Left cardiac atrium (tissue), 4 donors: Measurements from ENCODE around the gene MEGF8. TPM values are rescaled to one million over a fixed set of nuclear protein-coding genes. Genes with fewer than 3 reads are reported as not detected.
A peak's percentile ranks its signal among the peaks of the same experiment; 100 is the strongest.

Experiments used
- ATAC-seq, 2 donors: fragments of 200-7000 bp; cut with Tn5 transposase; one replicate each; pipeline ENCODE4 v1.9.1; 2020; ENCODE audit warnings: mild to moderate bottlenecking in 2 of 2, moderate library complexity in 2 of 2
- DNase-seq: peaks from one replicate; pipeline ENCODE4 v3.0.0-alpha.2; 2020
- intact Hi-C, 2 donors: fragments of 100-400 bp; cut with DNase I; formaldehyde crosslinking; loops; one replicate each; pipeline versions ENCODE4 v1.14.1 to v1.15.1; 2022 to 2023
- long read RNA-seq: library from polyadenylated mRNA; unstranded; transcript quantifications from one replicate; pipeline ENCODE4 v2.0.0, GENCODE V29; 2021
- total RNA-seq, 2 donors: library from RNA; stranded (reverse); fragmentation: NEBNext Ultra II Directional; extraction: Animal tissue kit (Norgen Biotek cat#: 25700); gene quantifications; one replicate each; pipeline ENCODE4 v1.2.1, GENCODE V29; 2021
- donor health status: DM: no; HTN: yes; CAD: no.
- donor health status: DM: no; HTN: yes; CAD: no; lungs with severe emphysema.
- donor health status: DM: yes; HTN: yes; CAD: no.
- donor health status: Dilated cardiomyopathy.

The MEGF8 gene, protein sequence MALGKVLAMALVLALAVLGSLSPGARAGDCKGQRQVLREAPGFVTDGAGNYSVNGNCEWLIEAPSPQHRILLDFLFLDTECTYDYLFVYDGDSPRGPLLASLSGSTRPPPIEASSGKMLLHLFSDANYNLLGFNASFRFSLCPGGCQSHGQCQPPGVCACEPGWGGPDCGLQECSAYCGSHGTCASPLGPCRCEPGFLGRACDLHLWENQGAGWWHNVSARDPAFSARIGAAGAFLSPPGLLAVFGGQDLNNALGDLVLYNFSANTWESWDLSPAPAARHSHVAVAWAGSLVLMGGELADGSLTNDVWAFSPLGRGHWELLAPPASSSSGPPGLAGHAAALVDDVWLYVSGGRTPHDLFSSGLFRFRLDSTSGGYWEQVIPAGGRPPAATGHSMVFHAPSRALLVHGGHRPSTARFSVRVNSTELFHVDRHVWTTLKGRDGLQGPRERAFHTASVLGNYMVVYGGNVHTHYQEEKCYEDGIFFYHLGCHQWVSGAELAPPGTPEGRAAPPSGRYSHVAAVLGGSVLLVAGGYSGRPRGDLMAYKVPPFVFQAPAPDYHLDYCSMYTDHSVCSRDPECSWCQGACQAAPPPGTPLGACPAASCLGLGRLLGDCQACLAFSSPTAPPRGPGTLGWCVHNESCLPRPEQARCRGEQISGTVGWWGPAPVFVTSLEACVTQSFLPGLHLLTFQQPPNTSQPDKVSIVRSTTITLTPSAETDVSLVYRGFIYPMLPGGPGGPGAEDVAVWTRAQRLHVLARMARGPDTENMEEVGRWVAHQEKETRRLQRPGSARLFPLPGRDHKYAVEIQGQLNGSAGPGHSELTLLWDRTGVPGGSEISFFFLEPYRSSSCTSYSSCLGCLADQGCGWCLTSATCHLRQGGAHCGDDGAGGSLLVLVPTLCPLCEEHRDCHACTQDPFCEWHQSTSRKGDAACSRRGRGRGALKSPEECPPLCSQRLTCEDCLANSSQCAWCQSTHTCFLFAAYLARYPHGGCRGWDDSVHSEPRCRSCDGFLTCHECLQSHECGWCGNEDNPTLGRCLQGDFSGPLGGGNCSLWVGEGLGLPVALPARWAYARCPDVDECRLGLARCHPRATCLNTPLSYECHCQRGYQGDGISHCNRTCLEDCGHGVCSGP (N-terminal part only)
- 10 to 100 TPM; 28.2 to 29.5 TPM for total RNA-seq
- long read RNA-seq, partial matches to known transcripts, result 33 of 48 reads
- long read RNA-seq, other reads (novel, unspliced or antisense), result 14 of 48 reads

DNA sequence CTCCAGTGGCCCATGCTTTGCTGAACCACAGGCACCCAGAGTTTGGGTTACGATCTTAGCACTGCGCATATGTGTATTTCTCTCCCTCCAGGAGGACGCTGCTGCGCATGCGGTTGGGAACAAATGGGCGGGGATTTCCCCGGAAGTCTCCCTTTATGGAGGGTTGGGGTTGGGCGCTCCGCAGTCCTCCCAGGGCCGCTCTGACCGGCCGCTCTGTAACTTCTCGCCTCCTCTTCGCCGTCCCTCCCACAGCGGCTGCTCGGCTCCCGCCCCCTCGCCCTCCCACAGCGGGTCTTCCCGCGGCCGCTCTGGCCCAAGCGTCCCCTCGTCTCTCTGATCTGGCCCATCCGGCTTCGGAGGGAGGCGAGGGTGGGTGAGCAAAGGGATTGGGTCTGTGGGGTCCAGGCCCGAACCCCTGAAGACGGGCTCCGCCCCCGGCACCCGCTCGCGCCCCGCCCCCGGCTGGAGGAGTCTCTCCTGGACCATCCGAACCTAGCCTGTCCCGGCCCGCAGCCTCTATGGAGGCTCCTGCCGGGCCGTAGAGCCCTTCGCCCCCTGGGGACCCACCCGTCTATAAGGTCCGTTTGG, at the start of gene MEGF8:
Gene MEGF8 (plus strand): TSS at position 328 of the 588 bp plus-strand sequence. CDS start 609 bp downstream, outside the sequence.
- DNase-seq (peak; percentile 97), ATAC-seq (peak; percentile 98)
- intact Hi-C loops, result loop anchor here in 1 of 2 donors (5.0 kb wide), 1 partner anchor 72 kb away; no protein-coding TSS in a partner anchor

DNA sequence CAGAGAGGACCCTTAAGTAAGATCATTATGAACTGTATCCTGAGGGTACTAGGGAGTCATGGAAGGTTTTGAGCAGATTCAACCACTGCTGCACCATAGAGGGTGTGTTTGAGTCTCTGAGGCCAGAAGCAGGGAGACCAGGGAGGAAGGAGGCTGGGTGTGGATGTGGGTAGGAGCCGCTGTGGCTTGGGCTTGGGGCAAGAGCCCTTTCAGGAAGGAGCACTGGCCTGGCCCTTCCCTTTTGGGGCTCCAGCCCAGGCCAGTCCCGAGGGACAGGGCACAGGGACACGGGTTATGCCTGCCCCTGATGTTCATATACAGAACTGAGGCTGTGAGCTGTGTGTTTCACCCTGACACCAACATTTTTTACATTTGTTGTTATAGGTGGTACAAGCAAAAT, 49.2 kb upstream of the MEGF8 start:
- no peak for ATAC-seq
- intact Hi-C loops, result no loop called here
- no peak for DNase-seq

DNA sequence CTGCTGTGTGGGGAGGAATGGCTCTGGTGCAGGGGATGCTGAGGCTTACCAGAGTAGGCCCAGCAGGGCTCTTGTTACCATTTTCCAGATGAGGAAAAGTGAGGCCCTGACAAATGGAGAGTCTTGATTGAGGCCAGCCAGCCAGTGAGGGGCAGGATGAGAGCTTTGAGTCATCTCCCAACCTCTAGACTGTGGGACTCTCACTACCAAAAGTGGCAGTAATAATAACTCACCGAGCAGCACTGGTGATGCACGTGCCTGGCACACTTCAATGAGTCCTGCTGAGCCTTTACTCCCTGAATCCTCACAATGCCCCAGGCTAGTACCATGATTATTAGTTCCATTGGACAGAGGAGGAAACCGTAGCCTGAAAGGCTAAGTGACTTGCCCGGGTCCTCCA, 48.6 kb upstream of the MEGF8 start:
- intact Hi-C loops, result no loop called here
- DNase-seq, result no peak
- no peak for ATAC-seq

DNA sequence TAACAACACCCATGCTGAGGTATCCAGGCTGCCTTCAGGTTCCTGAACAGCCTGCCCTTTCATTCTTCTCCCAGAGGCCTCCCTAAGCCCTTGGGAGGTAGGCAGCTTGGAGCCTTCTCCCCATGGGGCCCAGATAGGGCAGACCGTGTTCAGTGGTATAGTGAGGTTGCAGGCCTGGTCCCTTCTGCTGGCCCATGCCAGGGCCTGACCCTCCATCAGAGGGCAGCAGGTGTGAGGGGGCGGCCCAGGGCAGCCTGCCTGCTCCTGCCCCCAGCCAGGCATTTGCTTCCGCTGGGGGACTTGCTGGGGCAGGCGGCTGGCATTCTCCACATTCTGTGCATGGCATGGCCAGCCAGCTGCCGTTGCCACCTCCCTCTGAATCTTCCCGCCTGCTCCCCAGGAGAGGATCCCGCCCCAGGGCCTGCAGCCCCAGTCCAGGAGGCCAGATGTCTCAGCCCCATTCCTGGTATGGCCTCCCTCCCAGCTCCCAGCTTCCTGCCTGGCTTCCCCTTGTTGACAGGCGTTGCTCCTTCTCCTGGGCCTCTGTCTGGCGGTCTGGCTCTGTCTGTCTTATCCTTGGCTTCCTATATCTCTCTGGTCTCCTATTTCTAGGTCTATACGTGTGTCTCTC, 47.5 kb upstream of the MEGF8 start:
- intact Hi-C loops, result loop anchor here in 1 of 2 donors (2.0 kb wide), 1 partner anchor 33 kb away; no protein-coding TSS in a partner anchor
- DNase-seq, result no peak

DNA sequence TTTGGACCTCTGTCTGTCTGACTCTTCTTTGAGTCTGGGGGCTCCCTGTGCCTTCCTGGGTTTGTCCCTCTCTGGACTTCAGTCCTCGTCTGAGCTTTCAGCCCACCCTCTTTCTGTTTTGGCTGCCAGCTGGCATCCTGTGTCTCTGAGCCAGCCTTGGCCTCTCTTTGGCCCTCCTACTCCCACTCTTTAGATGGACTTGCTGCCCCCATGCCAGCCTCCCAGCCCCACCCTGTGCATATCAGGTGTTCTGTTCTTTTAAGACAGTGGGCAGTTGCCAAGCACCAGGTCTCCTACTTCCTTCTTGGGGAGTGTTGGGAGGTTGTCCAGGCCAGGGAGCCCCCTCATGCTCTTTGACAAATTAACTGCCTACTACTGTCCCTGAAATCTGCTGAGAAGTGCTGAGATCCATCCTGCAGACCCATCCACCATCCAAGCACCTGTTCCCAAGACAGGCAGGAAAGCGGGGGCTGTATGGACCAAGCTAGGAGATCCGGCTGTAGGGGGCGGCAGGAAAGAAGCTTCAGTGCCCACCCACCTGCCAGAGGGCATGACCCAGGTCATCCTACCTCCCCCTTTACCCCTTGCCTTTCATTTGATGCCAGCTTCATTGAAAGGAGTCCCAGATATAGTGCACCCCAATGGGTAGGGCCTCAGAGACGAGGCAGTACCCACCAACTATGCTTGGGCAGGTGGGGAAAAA, 46.8 kb upstream of the MEGF8 start:
- intact Hi-C loops, result loop anchor here in 1 of 2 donors (2.0 kb wide), 1 partner anchor 34 kb away; no protein-coding TSS in a partner anchor
- ATAC-seq (no peak), DNase-seq (no peak)

More for the DNA sequence above, 47.5 kb upstream of the MEGF8 start:
- ATAC-seq, result no peak

DNA sequence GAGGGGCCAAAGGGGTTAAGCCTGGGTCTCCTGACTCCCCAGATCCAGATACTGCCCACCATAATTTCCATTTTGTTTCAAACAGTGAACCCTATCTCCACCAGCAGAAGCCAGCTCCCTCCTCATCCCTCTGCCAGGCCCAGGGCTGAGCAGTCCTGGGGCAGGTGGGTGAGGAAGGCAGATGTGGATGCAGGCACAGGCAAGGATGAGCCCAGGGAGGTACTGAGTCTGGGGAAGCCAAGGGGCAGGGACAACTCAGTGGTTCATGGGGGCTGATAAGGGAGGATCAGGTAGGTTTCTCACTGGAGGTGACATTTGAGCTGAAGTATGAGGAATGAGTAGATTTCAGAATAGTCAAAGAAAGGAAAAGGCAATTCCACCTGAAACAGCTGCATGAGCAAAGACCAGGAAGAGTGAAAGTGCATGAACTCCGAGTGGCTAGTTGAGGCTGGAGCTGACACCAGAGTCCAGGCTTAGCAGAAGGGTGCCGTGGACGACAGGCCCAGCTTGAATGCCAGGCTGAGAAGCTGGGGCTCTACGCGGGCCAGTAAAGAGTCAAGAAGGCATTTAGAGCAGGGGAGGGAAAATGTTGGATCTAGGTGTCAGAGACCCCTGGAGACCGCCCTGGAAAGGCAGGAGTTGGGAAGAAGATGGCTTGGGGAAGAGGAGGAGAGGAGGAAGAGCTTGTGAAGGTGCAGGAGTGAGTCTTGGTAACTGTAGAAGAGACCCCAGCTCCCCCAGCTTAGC, 46.1 kb upstream of the MEGF8 start:
- no peak for DNase-seq
- intact Hi-C loops, result loop anchor here in 1 of 2 donors (2.0 kb wide), 1 partner anchor 35 kb away; no protein-coding TSS in a partner anchor
- no peak for ATAC-seq

DNA sequence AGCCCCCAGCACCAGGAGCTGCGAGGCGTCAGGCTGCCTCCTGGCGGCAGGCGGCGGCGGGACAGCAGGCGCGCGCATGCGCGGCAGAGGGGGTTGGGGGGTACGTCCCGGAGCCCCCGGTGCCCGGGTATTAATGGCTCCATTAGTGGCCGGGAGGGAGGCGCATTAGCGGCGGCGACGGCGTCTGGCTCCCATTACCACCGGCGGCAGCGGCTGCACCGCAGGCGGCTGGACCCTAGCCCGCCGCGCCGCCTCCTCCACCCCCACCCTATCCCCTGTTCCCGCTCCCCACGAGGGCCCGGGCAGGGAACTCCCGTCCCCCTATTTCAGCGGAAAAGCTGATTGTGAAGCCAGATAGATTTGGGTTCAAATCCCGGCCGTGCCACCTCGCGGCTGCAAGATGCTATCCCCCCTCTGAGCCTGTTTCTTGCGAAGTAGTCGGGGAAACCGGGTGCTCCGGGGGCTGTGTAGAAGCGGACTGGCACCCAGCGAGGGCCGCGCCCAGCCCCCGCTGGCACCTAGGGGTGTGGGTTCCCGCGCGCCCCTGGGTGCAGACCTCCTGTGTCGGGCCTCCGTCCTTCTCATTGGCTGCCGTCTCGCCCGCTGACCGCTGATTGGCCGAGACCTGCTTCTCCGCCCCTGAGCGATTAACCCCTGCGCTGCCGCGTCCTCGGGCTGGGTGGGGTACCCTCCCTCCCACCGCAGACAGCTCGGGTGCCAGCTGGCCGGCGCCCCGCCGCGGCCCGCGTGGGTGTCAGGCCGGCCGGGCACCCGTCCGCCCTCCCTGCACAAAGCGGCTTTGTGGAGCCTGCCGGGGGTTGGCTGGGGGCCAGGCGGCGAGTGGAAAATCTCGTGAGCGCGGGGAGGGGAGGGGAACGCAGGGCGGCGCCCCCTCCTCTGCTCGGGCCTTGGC, 45.3 kb upstream of the MEGF8 start:
- DNase-seq (peak; percentile 96), ATAC-seq (peak; percentile 69 to 78)
- intact Hi-C loops, result loop anchor here in 1 of 2 donors (2.0 kb wide), 1 partner anchor 35 kb away; no protein-coding TSS in a partner anchor

DNA sequence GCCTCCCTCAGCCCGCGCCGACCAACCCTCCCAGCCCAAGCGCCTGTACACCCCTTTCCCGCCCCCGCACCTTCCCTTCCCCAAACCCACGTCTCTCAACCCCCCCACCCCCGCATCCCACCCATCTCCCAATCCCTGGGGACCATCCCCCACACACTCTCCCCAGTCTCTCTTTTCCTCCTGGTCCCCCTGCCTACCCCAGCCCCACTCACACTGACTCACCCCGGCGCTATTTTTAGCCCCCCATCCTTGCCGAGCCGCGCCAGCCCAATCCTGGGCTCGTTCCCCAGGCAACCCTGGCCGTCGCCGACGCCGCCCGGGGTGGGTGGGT, 44.7 kb upstream of the MEGF8 start:
- no peak for DNase-seq
- intact Hi-C loops, result no loop called here
- ATAC-seq, result peak; percentile 17 to 50

DNA sequence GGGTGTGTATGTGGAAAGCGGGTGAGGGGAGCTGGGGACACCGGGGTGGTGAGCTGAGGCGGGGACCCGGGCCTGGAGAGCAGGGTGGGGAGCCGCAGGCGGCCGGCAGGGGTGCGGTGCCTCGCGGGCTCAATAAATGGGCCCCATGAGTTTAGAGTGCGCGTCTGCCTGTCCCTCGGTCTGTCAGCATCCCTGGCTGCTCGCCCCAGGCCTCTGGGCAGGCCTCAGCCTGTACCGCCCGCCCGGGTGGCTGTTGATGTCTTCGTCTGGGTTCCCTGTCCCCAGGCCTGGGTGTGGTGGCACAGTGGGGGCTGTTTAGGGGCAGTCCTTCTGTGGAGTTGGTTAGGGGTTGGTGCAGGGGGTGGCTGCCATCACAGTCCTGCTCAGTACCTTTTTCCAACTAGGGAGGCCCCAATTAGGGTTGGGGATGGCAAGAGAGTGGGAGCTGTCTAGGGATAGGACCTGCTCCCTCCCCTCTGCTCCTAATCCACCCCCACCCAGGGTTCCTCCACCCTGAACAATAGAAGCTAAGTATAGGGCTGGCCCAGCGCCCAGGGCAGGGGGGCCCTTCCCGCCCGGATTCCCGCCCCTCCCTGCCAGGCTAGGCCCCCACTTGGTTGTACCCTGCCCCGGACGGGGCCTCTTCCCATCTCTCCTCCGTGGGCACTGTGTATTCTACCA, 44.1 kb upstream of the MEGF8 start:
- intact Hi-C loops, result no loop called here
- ATAC-seq (peak in 1 of 2 donors; percentile 0), DNase-seq (peak; percentile 74)

DNA sequence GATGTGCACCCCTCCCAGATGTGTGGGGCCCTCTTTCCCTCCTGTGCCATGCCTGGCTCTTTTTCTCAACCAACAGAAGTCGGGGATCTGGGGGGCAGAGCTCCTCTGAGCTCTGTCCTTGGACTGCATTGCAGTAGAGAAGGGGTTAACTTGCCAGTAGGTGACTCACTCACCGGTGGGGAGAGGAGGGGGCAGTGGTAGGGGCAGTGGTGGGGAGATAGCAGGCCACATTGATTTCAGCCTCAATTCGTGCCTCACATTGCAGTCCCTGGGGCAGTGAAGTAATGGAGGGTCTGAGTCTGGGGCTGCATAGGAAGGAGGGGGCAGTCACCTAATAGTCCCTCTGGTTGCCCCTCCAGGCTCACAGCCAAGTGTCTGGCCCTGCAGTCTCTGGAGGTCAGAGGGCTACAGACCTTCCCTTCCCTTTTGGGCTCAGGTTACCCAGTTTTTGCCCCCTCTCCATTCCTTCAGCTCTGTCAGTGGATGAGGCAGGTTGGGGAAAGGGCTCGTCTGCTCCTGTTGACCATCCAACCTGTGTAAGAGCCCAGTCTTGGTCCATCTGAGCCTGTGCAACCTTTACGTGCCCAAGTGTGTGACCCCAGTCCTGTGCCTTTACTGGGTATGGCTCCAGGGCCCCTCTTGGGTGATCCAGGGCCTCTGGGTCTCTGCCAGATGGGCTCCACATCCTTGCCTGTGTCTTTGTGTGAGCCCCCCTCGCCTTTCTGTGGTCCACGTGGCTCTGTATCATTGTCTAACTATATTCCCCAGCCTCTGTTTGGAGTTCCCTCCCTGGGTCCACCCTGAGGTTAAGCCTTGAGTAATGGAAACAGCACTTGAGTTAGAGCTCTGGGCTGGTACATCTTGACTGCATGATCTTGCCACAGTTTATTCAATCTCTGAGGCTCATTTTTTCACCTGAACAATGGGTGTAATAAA, 43.3 kb upstream of the MEGF8 start:
- ATAC-seq (no peak), DNase-seq (no peak)
- intact Hi-C loops, result no loop called here

DNA sequence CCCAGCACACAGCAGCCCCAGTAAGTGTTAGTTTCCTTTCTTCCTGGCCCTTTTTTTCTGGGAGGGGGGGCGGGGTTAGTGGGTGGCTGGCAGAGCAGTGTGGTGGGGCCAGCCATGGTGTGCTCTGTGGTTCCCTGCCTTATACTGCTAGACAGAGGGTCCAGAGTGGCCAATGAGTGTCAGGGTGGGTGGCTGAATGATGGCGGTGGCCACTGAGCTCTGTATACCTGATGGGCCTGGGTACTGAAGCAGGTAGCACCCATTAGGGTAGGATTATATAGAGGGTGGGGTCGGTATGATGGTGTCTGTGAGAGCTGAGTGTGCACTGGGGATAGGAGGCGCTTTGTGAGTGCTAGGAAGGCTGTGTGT, 42.6 kb upstream of the MEGF8 start:
- no peak for ATAC-seq
- DNase-seq, result no peak
- intact Hi-C loops, result no loop called here

DNA sequence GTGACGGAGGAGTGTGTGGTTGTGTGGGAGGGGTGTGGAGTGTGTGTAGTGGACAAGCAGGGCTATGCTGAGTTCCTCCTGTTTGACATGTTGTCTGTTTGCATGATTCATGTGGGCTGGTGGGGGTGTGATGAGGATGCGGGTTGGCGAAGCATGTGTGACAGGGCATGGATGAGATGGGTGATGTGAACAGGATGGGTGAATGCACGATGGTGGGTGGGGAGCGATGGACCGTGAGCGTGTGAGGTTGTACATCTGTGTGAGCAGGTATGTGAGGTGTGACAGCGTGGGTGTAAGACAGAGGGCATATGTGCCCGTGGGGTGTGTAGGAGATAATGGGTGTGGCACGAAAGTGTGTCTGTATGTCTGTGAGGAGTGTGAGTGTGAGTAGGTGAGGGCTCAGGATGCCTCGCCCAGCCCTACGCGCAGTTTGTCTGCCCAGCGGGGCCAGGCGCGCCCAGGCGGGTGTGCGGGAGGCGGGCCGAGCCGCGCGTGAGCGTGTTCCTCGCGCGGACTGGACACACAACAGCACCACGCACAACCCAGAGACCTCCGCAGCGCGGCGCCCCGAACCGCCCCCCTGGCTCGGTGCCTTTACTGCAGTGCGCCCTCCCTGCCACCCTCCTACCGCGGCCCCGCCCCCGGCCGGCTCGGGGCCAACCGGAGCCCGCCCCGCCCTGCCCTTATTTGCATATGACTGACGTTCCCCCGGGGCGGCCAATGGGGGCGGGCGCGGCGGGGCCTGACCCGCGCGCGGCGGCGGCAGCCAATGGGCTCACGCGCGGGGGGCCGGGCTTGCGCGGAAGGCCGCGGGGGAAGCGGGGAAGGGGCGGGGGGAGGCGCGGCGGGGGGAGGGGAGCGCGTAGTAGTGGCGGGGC, 42.0 kb upstream of the MEGF8 start:
- intact Hi-C loops, result no loop called here
- DNase-seq (peak; percentile 95), ATAC-seq (peak; percentile 63 to 75)

DNA sequence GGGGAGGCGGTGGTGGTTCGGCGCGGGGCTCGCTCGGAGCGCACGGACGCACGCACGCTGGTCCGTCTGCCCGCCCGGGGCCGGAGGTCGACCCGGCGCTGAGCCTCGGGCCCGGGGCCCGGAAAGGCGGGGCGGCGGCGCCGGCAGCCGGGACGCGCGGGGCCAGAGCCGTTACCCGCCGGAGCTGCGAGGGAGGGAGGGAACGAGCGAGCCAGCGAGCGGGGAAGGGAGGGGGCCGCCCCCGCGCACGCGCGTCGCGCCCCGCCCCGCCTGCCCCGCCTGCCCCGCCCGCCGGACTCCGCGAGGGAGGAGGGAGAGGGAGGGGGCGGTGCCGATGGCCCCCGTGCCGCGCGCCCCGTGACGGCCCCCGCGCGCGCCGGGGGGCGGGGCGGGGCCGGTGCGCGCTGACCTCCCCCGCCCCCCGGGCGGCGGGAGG, 41.4 kb upstream of the MEGF8 start:
- intact Hi-C loops, result no loop called here
- DNase-seq (peak; percentile 86), ATAC-seq (peak; percentile 7 to 51)
